HFF-Myc (cell line): ENCODE results near the gene CELF4.

Source experiments
- DNase-seq: peaks from one replicate; pipeline ENCODE4 v3.0.0-alpha.2; 2011; ENCODE audit warnings: low read depth; ENCODE audit errors: extremely low read depth
- H3K4me3 ChIP-seq: replicated peaks from 2 replicates; pipeline ENCODE4 v1.5.1; 2011; ENCODE audit warnings: low read depth, mild to moderate bottlenecking, control low read depth, low read length
- CTCF ChIP-seq: IDR thresholded peaks from 2 replicates; pipeline ENCODE4 v1.5.1; 2012; ENCODE audit warnings: mild to moderate bottlenecking, low read depth, low read length, control low read depth; ENCODE audit errors: missing control alignments

CELF4 gene

DNA sequence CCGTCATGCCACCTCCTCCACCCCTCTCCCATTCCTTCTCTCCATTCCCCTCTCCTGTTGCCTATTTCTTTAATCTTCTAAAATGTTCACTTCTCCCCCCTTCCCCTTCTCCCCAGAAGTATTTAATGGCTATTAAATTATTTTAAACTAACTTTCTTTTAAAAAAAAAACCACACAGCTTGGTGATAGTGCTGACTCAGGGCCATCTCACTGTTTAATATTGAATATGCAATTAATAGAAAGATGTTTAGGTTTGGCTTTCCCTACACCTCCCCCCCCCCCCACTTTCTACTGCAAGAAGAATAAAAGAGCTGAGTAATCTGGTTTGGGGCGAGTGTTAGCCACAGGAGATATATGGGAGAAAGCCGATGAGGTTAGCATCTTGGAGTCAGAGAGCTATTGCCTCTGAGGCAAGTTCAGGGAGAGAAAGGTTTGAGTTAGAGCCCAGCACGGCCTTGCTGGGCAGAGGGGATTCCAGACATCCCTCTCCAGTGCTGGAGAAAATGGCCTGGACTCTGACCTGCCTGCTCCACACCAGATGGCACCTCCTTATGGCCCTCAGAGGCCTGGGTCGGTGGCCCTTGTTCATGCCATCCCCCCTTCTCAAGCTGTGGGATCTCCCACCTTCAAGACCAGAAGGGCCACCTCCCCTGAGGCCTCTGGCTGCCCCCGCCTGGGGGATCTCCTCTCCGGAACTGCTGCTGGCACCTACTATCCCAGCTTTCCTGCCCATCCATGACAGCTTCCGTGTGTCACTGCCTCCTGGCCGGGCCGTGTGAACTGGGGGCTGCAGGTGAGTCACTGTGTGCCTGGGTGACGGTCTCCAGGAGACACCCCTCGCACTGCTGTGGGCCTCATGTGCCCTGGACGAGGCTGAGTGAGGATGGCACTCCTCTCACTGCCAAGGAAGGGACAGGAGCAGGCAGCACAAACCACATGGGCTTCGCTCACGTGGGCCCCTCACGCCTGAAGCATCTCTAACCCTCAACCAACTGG is 246.9 kb downstream of the CELF4 start:
- TF ChIP-seq CTCF: no peak
- no peak for DNase-seq
- H3K4me3 ChIP-seq: no peak overlapping the region

GRCh38 chr18:37317486-37317885 is 248.1 kb downstream of the CELF4 start:
- no peak for DNase-seq
- H3K4me3 ChIP-seq: no peak overlapping the region
- TF ChIP-seq CTCF: no peak

DNA sequence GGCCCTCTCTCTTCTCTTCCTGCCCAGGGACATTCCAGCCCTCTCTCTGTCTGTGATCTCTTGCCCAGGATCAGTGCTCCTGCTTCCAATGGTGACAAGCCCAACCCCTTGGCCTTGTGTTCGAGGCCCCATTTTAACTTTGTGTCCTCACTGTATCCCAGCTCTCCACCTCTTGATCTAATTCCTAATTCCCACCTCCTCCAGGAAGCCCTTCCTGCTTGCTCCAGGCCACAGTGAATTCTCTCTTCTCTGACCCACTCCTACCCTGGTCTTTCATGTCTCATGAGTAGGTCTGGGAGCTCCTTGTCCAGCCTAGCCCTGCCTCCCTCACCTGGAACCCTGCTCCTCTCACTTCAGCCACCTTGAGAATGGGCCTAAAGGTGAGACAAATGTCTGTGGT is 249.1 kb downstream of the CELF4 start:
- no peak for TF ChIP-seq CTCF
- no peak overlapping the region for H3K4me3 ChIP-seq
- DNase-seq: no peak

DNA sequence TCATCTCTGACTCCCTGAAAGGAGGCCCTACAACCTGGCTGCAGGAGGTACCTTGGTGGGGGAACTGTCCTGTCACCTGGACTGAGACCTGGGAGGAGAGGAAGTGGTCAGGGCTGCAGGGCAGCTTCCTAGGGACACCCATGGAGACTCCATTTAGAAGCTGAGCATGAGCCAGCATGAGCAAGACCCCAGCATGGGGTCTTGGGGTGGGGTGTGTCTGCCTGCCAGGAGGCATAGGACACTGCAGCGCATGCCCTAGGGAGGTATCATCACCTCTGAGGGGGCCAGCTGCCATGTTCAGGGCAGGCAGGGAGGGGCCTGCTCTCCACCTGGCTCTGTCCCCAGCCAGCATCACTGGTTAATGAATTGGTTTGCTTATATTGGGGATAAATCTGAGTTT is 249.7 kb downstream of the CELF4 start:
- DNase-seq: no peak
- H3K4me3 ChIP-seq: no peak overlapping the region
- no peak for TF ChIP-seq CTCF

- no peak for DNase-seq
- no peak overlapping the region for H3K4me3 ChIP-seq
- no peak for TF ChIP-seq CTCF
Measured at GRCh38 chr18:37314534-37314933, 251.1 kb downstream of the CELF4 start.

GRCh38 chr18:37313624-37314023 is 252.0 kb downstream of the CELF4 start:
- no peak for TF ChIP-seq CTCF
- no peak overlapping the region for H3K4me3 ChIP-seq
- no peak for DNase-seq
